Measurements from ENCODE around the gene MPG.

DNA sequence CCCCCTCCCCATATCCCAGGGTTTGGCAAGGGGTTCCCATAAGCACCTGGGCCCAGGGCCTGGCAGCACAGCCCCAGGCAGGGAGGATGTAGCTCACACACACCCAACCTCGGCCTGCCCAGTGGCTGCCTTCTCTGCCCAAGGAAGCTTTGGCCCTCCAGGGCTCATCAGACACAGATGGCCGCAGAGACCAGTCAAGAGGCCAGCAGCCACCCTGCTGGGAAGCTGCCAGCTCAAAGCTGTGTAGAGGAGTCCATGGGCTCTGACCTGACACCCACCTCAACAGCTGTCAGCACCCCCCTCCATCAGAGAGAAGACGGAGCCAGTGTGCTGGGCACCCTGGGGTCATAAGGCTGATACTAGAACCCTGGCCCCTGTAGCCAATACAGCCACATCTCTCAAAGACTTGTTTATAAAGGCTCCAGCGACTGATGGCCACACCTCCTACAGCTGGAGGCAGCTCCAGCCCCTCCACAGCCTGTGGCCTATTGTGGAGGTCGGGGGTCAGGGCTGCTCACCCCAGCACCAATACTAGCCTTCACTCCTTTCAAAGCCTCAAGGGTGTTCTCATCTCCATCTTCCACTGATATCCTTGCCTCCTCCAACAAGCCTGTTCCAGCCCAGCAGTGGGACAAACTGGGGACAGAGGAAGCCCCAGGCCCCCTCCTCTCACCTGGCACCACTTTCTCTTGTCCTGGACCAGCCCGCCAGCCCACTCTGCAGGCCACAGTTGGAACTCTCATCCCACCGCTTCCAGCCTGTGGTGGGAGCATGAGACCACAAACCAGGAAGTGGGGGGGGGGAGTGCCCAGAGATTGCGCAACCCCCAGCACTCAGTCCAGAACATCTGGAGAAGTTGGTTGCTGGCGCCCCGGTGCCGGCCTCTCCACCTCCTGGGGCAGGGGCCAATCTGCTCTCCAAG lies 2.2 kb upstream of the MPG start:
- TF ChIP-seq, protein P1, sequence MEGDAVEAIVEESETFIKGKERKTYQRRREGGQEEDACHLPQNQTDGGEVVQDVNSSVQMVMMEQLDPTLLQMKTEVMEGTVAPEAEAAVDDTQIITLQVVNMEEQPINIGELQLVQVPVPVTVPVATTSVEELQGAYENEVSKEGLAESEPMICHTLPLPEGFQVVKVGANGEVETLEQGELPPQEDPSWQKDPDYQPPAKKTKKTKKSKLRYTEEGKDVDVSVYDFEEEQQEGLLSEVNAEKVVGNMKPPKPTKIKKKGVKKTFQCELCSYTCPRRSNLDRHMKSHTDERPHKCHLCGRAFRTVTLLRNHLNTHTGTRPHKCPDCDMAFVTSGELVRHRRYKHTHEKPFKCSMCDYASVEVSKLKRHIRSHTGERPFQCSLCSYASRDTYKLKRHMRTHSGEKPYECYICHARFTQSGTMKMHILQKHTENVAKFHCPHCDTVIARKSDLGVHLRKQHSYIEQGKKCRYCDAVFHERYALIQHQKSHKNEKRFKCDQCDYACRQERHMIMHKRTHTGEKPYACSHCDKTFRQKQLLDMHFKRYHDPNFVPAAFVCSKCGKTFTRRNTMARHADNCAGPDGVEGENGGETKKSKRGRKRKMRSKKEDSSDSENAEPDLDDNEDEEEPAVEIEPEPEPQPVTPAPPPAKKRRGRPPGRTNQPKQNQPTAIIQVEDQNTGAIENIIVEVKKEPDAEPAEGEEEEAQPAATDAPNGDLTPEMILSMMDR (IDR thresholded peaks at IDR 0.05) = no peak
- no peak for TF ChIP-seq NR2C2 (CRISPR knock-in tag; IDR thresholded peaks at IDR 0.05)
- no peak for TF ChIP-seq ETV6 (CRISPR knock-in tag; IDR thresholded peaks at IDR 0.05)
- TF ChIP-seq, protein P2, sequence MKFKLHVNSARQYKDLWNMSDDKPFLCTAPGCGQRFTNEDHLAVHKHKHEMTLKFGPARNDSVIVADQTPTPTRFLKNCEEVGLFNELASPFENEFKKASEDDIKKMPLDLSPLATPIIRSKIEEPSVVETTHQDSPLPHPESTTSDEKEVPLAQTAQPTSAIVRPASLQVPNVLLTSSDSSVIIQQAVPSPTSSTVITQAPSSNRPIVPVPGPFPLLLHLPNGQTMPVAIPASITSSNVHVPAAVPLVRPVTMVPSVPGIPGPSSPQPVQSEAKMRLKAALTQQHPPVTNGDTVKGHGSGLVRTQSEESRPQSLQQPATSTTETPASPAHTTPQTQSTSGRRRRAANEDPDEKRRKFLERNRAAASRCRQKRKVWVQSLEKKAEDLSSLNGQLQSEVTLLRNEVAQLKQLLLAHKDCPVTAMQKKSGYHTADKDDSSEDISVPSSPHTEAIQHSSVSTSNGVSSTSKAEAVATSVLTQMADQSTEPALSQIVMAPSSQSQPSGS (CRISPR knock-in tag; IDR thresholded peaks at IDR 0.05; ENCODE audit: borderline replicate concordance, low read depth) = no peak
- TF ChIP-seq, protein P3, sequence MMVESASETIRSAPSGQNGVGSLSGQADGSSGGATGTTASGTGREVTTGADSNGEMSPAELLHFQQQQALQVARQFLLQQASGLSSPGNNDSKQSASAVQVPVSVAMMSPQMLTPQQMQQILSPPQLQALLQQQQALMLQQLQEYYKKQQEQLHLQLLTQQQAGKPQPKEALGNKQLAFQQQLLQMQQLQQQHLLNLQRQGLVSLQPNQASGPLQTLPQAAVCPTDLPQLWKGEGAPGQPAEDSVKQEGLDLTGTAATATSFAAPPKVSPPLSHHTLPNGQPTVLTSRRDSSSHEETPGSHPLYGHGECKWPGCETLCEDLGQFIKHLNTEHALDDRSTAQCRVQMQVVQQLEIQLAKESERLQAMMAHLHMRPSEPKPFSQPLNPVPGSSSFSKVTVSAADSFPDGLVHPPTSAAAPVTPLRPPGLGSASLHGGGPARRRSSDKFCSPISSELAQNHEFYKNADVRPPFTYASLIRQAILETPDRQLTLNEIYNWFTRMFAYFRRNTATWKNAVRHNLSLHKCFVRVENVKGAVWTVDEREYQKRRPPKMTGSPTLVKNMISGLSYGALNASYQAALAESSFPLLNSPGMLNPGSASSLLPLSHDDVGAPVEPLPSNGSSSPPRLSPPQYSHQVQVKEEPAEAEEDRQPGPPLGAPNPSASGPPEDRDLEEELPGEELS (CRISPR knock-in tag; IDR thresholded peaks at IDR 0.05) = no peak
- TF ChIP-seq, protein P4, sequence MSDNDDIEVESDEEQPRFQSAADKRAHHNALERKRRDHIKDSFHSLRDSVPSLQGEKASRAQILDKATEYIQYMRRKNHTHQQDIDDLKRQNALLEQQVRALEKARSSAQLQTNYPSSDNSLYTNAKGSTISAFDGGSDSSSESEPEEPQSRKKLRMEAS (CRISPR knock-in tag; IDR thresholded peaks at IDR 0.05) = no peak
- TF ChIP-seq, protein P5, sequence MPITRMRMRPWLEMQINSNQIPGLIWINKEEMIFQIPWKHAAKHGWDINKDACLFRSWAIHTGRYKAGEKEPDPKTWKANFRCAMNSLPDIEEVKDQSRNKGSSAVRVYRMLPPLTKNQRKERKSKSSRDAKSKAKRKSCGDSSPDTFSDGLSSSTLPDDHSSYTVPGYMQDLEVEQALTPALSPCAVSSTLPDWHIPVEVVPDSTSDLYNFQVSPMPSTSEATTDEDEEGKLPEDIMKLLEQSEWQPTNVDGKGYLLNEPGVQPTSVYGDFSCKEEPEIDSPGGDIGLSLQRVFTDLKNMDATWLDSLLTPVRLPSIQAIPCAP (CRISPR knock-in tag; IDR thresholded peaks at IDR 0.05) = no peak
- TF ChIP-seq, protein P6, sequence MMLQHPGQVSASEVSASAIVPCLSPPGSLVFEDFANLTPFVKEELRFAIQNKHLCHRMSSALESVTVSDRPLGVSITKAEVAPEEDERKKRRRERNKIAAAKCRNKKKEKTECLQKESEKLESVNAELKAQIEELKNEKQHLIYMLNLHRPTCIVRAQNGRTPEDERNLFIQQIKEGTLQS (CRISPR knock-in tag; conservative IDR thresholded peaks at IDR 0.05) = no peak
- TF ChIP-seq, protein P7, sequence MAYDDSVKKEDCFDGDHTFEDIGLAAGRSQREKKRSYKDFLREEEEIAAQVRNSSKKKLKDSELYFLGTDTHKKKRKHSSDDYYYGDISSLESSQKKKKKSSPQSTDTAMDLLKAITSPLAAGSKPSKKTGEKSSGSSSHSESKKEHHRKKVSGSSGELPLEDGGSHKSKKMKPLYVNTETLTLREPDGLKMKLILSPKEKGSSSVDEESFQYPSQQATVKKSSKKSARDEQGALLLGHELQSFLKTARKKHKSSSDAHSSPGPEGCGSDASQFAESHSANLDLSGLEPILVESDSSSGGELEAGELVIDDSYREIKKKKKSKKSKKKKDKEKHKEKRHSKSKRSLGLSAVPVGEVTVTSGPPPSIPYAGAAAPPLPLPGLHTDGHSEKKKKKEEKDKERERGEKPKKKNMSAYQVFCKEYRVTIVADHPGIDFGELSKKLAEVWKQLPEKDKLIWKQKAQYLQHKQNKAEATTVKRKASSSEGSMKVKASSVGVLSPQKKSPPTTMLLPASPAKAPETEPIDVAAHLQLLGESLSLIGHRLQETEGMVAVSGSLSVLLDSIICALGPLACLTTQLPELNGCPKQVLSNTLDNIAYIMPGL (CRISPR knock-in tag; IDR thresholded peaks at IDR 0.05) = no peak
- TF ChIP-seq ZNF138 (CRISPR knock-in tag; conservative IDR thresholded peaks at IDR 0.05) = no peak
- TF ChIP-seq FOXP1 (CRISPR knock-in tag; IDR thresholded peaks at IDR 0.05; ENCODE audit: borderline replicate concordance) = no peak

All from WTC11 (cell line).